C4-2B (cell line): ENCODE measurements around the gene TMEFF2.

Source experiments
- CTCF ChIP-seq: fragments of 450-650 bp; conservative IDR thresholded peaks from 2 replicates; pipeline ENCODE4 v1.5.1; 2017; ENCODE audit warnings: mild to moderate bottlenecking
- ZFX ChIP-seq: fragments of 450-650 bp; IDR thresholded peaks from 2 replicates; pipeline ENCODE4 v1.6.1; 2017

- TF ChIP-seq CTCF = no peak
- TF ChIP-seq ZFX = no peak
These were observed 14.1 kb upstream of the TMEFF2 start for GRCh38 chr2:192208848-192209247.
